ENCODE data around the gene RBL2. TPM values are rescaled to one million over a fixed set of nuclear protein-coding genes. Genes with fewer than 3 reads are reported as not detected.

The RBL2 gene
- total and polyA plus RNA-seq, 3 experiments from 2014 or later, result 82.9 to 247 (median 86.4) TPM

Other genes with a start within 250 kb of the RBL2 start
- gene AKTIP, start 68.7 kb downstream of the RBL2 start, total RNA-seq, result 10 to 100 TPM; 30.0 to 31.5 TPM
- 55.6 TPM for gene AKTIP, start 68.7 kb downstream of the RBL2 start, polyA plus RNA-seq